GM12872 (cell line): ENCODE data around the gene PSMD2.

Experiments used
- TF ChIP-seq, protein P1 (sequence below): IDR thresholded peaks from 3 replicates; pipeline ENCODE4 v1.5.1; 2011; ENCODE audit warnings: low read depth, mild to moderate bottlenecking, low read length, moderate library complexity; ENCODE audit not compliant: insufficient read depth

Gene PSMD2

DNA sequence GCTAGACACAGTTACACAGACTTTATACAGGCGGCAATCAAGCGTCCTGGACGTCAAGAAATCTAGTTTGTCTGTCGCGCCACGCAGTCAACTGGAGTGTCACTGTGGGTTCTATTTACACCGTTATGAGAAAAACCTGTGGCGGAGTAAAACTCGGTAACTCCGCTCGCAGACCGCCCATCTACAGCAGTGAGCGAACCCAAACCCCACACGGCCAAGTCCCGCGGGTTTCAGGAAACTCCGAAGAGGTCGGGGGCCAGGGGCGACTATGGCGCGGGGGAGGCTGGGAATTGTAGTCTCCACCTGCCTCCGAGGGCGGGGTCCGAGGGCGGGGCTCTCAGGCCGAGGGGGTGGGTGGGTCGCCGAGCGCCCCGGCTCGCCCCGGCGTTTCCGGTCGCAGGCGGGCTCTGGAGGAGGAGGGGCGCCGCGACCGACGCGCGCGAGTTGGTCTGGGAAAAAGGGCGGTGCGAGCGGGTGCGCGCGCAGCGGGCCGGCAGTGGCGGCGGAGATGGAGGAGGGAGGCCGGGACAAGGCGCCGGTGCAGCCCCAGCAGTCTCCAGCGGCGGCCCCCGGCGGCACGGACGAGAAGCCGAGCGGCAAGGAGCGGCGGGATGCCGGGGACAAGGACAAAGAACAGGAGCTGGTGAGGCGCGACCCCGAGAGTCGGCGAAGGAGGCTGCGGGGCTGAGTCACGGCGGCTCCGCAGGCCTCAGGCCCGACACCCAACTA lies at the start of gene PSMD2:
Gene PSMD2, plus strand, starts transcription at position 483 of the 729 bp plus-strand sequence. Its CDS starts 26 bp downstream, at position 509.
- TF ChIP-seq, protein P1, sequence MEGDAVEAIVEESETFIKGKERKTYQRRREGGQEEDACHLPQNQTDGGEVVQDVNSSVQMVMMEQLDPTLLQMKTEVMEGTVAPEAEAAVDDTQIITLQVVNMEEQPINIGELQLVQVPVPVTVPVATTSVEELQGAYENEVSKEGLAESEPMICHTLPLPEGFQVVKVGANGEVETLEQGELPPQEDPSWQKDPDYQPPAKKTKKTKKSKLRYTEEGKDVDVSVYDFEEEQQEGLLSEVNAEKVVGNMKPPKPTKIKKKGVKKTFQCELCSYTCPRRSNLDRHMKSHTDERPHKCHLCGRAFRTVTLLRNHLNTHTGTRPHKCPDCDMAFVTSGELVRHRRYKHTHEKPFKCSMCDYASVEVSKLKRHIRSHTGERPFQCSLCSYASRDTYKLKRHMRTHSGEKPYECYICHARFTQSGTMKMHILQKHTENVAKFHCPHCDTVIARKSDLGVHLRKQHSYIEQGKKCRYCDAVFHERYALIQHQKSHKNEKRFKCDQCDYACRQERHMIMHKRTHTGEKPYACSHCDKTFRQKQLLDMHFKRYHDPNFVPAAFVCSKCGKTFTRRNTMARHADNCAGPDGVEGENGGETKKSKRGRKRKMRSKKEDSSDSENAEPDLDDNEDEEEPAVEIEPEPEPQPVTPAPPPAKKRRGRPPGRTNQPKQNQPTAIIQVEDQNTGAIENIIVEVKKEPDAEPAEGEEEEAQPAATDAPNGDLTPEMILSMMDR, result no peak

DNA sequence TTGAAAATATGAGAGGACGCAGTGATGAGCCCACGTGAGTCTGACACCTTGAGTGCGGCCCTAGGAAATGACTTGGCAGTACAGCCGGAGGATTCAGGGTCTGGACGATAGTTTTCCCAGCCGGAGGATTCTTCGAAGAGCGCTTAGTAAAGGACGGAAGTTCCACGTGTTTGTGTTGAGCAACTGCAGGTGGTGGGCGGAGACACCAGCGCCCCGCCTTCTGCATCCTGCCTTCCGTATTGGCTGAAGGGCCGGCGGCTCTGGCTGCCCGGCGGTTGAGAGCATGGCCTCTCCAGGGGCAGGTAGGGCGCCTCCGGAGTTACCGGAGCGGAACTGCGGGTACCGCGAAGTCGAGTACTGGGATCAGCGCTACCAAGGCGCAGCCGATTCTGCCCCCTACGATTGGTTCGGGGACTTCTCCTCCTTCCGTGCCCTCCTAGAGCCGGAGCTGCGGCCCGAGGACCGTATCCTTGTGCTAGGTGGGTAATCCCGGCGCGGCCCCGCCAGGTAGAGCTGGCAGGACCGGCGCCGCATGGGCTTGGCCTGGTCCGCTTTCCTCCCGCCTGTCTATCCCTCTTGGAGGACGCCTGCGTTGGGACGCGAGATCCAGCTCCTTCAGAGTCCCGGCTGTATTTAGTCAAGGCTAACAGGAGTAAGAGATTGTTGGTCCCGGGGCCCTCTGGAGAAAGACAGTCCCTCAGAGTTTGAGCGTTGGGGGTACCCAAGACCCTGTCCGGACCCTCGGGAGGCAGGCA lies 49.5 kb upstream of the PSMD2 start, which contains the start of gene EEF1AKMT4:
Gene EEF1AKMT4, plus strand, starts transcription at position 261 of the 755 bp plus-strand sequence. Its CDS starts 23 bp downstream, at position 284.
- TF ChIP-seq, protein P1, result peak; percentile 52; the same call in 2 of the 3 replicates

DNA sequence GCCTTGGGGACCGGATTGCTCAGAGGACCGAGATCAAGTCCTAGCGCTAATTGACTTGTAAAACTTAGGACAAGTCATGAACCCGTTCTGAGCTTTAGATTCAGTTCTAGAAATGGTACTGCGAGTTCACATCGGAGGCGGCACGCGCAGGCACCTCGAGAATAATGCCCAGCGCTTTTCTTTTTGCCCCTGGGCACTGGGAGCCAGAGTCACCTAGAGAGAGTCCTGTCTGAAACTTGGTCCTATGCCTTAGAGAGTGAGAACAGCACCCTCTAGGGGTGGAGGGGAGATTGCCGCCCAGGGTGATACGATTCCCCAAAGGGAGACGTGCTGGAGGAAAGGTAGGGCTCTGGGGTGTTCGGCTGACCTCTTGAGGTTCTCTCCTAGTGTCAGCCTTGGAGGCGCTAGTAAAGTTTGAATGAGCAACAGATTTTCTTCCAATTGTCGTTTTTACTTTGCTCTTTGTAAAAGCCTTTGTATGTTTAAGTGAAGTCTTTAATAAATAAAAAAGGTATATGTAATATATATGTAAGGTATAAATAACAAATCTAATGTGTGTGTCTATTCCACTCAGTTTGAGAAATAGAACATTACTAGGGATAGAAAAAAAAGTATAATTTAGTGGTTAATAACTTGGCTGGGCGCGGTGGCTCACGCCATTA lies 48.7 kb upstream of the PSMD2 start:
- TF ChIP-seq, protein P1, result peak; percentile 97

DNA sequence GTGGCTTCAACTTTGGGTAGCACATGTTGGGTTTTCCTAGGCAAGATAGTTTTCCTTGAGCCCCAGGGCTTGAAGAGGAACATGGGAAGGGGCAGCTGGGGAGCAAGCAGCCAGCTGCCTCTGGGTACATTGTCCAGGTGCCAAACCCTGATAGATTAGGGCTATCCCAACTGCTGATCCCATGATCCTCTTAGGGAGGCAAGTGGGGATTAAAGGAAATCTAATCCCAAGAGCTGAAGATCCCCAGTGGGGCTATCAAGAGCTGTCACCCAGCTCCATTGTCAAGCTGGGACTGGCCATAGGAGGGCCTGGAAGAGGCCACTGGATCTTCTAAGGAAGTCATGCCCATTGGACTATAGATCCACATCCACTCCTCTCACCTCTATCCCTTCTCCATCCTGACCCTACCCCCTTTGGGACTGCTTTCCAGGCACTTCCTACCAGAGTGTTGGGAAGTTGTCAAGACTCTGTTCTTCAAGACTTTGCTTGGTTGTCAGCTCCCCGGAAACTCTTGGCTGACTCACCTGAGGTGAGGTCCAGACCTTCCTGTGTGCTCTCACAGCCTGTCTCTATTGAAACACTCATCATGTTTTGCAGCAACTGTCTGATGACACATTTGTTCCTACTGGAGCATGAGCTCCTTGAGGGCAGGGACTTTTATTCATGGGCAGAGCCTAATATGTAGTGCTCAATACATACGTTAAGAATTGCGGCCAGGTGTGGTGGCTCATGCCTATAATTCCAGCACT lies 43.6 kb upstream of the PSMD2 start:
- TF ChIP-seq, protein P1, result no peak

DNA sequence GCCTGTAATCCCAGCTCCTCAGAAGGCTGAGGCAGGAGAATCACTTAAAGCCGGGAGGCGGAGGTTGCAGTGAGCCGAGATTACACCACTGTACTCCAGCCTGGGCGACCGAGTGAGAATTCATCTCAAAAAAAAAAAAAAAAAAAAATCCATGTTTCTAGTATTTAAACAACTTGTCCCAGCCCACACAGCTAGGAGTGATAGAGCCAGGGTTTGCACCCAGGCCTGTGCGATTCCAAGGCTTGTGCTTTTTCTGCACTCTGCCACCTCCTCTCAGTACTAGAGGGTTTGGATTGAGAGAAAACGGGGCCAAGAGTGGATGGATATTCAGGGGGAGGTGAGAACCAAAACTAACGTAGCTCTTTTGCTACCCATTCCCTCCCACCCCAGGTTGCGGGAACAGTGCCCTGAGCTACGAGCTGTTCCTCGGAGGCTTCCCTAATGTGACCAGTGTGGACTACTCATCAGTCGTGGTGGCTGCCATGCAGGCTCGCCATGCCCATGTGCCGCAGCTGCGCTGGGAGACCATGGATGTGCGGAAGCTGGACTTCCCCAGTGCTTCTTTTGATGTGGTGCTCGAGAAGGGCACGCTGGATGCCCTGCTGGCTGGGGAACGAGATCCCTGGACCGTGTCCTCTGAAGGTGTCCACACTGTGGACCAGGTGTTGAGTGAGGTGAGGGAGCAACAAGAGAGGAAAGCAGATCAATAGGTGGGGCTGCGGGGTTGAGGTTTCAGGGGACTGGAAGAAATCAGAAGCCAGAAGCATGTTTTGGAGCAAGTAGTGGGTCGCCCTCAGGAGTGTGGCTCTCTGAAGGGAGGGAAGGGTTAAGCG lies 41.7 kb upstream of the PSMD2 start:
- TF ChIP-seq, protein P1, result no peak

DNA sequence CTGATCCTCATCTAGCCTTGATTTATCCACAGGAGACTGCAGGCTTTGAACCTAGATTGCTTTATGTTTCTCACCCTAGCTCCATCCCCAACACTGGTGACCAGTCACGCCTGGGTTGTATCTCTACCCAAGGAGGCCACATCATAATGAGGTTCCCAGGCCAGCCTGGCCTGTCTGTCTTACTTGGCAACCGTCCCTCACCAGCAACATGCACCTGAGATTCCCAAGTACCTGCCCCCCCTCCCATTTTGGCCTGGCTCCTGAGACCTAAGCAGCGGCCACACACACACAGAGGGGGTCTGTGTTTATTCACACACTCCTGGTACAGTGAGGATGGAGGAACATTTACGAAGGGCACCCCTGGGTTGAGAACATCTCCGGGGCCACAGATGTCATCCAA lies 40.1 kb upstream of the PSMD2 start:
- TF ChIP-seq, protein P1, result no peak
